Upper lobe of right lung (tissue), 1 donor: ENCODE measurements around the gene HDAC4. TPM values are rescaled to one million over a fixed set of nuclear protein-coding genes. Genes with fewer than 3 reads are reported as not detected.

Source experiments
- ATAC-seq: fragments of 200-7000 bp; cut with Tn5 transposase; one replicate; pipeline ENCODE4 v1.9.1; 2020; ENCODE audit warnings: mild to moderate bottlenecking, moderate library complexity
- DNase-seq: peaks from one replicate; pipeline ENCODE4 v3.0.0-alpha.2; 2020
- H3K27ac ChIP-seq: fragments of 200-600 bp; one replicate; pipeline ENCODE4 v1.8.0; 2022
- H3K27me3 ChIP-seq: fragments of 200-600 bp; one replicate; pipeline ENCODE4 v1.8.0; 2022; ENCODE audit warnings: mild to moderate bottlenecking
- H3K36me3 ChIP-seq: fragments of 200-600 bp; one replicate; pipeline ENCODE4 v1.8.0; 2022
- H3K4me1 ChIP-seq: fragments of 200-600 bp; one replicate; pipeline ENCODE4 v1.8.0; 2022
- H3K4me3 ChIP-seq: fragments of 200-600 bp; one replicate; pipeline ENCODE4 v1.8.0; 2022; ENCODE audit warnings: mild to moderate bottlenecking
- H3K9me3 ChIP-seq: fragments of 200-600 bp; one replicate; pipeline ENCODE4 v1.8.0; 2022
- intact Hi-C: fragments of 100-400 bp; cut with DNase I; formaldehyde crosslinking; loops from one replicate; pipeline ENCODE4 v1.11.0; 2022
- total RNA-seq: library from RNA; stranded (reverse); fragmentation: NEBNext Ultra II Directional; extraction: Animal tissue kit (Norgen Biotek cat#: 25700); gene quantifications from one replicate; pipeline ENCODE4 v1.2.1, GENCODE V29; 2021
- TF ChIP-seq, protein P1 (sequence below): fragments of 200-600 bp; IDR thresholded peaks from one replicate; pipeline ENCODE4 v1.8.0; 2022; ENCODE audit warnings: antibody characterized with exemption
- donor health status: DM: no; HTN: yes; CAD: no; lungs with severe emphysema.

Gene HDAC4
- total RNA-seq, 1 donor from 2014 or later, result 44.1 TPM

DNA sequence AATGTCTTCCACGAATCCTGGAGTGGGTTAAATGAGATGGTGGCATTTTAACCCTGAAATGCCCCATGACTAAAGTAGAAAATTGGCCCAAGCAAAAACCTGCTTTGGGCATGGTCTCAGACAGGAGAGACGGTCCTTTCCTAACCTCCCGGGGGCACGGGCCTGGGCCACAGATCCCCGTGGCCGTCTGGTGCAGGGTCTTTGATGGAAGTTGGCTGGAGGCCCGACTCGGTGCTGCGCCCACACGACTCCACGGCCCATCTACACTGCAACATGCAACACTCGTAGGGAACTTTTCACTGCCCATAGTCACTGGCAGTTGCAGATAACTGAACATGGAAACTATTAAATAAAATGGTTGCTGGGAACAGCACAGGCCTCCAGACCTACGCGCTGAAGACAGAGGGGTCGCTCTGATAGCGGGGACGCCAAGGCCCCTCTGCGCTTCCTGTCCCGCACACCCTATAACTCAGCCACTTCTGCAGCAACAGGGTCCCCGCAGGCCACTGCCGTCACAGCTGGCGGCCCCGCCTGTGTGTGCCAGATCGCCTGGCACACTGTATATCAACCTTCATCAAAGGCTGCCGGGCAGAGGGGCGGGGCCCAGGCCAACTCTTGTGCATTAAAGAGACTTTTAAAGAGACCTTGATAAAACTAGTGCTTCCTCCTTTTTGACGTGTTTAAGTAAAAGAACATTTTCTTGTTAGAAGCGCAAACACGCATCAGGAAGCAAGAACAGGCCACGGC, 338.8 kb downstream of the HDAC4 start:
- ATAC-seq (no peak), DNase-seq (no peak)
- H3K4me3 ChIP-seq, result no peak overlapping the region
- TF ChIP-seq, protein P1, sequence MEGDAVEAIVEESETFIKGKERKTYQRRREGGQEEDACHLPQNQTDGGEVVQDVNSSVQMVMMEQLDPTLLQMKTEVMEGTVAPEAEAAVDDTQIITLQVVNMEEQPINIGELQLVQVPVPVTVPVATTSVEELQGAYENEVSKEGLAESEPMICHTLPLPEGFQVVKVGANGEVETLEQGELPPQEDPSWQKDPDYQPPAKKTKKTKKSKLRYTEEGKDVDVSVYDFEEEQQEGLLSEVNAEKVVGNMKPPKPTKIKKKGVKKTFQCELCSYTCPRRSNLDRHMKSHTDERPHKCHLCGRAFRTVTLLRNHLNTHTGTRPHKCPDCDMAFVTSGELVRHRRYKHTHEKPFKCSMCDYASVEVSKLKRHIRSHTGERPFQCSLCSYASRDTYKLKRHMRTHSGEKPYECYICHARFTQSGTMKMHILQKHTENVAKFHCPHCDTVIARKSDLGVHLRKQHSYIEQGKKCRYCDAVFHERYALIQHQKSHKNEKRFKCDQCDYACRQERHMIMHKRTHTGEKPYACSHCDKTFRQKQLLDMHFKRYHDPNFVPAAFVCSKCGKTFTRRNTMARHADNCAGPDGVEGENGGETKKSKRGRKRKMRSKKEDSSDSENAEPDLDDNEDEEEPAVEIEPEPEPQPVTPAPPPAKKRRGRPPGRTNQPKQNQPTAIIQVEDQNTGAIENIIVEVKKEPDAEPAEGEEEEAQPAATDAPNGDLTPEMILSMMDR, result no peak
- H3K9me3 ChIP-seq, result no peaks in the 10 kb centered on the region
- peaks cover 28% of the 10 kb centered on the region for H3K36me3 ChIP-seq
- H3K27me3 ChIP-seq, result no peaks in the 10 kb centered on the region
- H3K4me1 ChIP-seq, result no peaks in the 10 kb centered on the region
- H3K27ac ChIP-seq, result no peak overlapping the region
- intact Hi-C loops, result no loop called here

DNA sequence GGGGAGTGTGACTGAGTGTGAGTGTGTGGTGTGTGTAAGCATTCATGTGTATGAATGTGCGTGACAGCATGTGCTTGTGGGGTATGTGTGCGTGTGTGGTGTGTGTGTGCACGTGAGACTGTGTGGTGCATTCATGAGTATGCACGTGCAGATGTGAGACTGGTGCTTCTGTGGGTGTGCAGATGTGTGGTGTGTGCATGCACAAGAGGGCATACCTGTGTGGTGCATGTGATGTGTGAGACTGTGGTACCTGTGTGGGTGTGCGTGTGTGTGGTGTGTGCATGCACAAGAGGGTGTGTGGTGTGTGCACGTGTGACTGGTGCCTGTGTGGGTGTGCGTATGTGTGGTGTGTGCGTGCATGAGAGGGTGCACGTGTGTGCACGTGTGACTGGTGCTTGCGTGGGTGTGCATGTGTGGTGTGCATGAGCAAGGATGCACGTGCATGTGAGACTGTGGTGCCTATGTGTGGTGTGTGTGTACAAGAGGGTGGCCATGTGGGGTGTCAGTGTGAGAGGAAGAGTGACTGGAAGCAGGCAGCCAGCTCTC, 339.6 kb downstream of the HDAC4 start:
- Histone ChIP-seq H3K27me3 (no peaks in the 10 kb centered on the region), H3K4me1 (no peaks in the 10 kb centered on the region), H3K4me3 (no peak overlapping the region), H3K36me3 (peaks cover 20% of the 10 kb centered on the region), H3K27ac (no peak overlapping the region), H3K9me3 (no peaks in the 10 kb centered on the region)
- ATAC-seq (peak; percentile 22), DNase-seq (no peak)
- TF ChIP-seq, protein P1, result no peak
- intact Hi-C loops, result no loop called here

DNA sequence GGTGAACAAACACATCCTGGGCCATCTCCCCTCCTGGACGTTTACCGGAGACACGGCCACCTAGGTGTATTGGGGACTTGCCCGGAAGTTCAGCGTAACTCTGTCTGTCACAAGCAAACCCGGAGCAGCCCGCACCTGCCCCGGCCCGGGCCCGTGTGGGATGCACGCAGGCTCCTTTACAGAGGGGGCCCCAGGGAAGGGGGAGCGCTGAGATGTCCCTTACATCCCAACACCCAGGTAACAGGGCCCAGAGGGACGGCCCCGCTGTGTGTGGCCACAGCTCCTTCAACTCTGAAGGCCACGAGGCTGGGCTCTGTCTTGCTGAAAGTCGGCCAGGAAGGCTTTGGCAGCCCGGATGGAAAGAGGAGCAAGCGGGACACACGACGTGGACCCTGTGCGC, 340.1 kb downstream of the HDAC4 start:
- H3K36me3 ChIP-seq, result peaks cover 15% of the 10 kb centered on the region
- no peaks in the 10 kb centered on the region for H3K4me1 ChIP-seq
- no peaks in the 10 kb centered on the region for H3K27me3 ChIP-seq
- DNase-seq (no peak), ATAC-seq (no peak)
- TF ChIP-seq, protein P1, result no peak
- no peak overlapping the region for H3K27ac ChIP-seq
- intact Hi-C loops, result no loop called here
- no peak overlapping the region for H3K4me3 ChIP-seq
- H3K9me3 ChIP-seq, result no peaks in the 10 kb centered on the region

DNA sequence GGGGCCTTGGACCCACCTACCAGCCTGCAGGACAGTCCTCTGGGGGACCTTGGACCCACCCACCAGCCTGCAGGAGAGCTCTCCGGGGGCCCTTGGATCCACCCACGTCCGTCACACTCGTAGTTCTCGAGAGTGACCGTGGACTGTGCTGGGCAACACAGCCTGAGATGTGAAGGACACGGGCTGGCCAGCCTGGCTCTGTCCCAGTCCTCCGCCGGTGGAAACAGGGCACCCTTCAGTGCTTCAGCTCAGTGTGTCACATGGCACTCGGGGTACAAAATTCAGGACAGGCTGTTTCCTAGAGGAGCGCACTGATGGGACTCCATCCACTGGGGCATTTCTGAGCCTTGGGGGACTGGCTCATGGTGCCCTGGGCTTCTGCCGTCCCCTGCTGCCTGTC, 341.0 kb downstream of the HDAC4 start:
- peaks cover 8% of the 10 kb centered on the region for H3K36me3 ChIP-seq

GRCh38 chr2:239058766-239059165, 342.1 kb downstream of the HDAC4 start:
- Histone ChIP-seq H3K4me3 (no peak overlapping the region), H3K27ac (no peak overlapping the region), H3K4me1 (no peaks in the 10 kb centered on the region), H3K27me3 (no peaks in the 10 kb centered on the region), H3K9me3 (no peaks in the 10 kb centered on the region), H3K36me3 (peaks cover 14% of the 10 kb centered on the region)
- TF ChIP-seq, protein P1, result no peak
- ATAC-seq (no peak), DNase-seq (no peak)
- intact Hi-C loops, result no loop called here

More for the DNA sequence above, 341.0 kb downstream of the HDAC4 start:
- no peaks in the 10 kb centered on the region for H3K9me3 ChIP-seq
- ATAC-seq (no peak), DNase-seq (no peak)
- no peaks in the 10 kb centered on the region for H3K27me3 ChIP-seq
- TF ChIP-seq, protein P1, result no peak
- H3K27ac ChIP-seq, result no peak overlapping the region
- no peak overlapping the region for H3K4me3 ChIP-seq
- no peaks in the 10 kb centered on the region for H3K4me1 ChIP-seq
- intact Hi-C loops, result no loop called here
